ELF-1 (cell line): Measurements from ENCODE around the gene LCP1.
"Not testable (repeated sequence)": the region's sequence is repeated elsewhere in the genome, so short reads cannot be mapped to it uniquely, and the experiment has no call there.

Experiments used
- DNase-seq: peaks from one replicate; pipeline ENCODE4 v3.0.0-alpha.2; 2016; ENCODE audit warnings: low read depth, low spot score

Gene LCP1, protein sequence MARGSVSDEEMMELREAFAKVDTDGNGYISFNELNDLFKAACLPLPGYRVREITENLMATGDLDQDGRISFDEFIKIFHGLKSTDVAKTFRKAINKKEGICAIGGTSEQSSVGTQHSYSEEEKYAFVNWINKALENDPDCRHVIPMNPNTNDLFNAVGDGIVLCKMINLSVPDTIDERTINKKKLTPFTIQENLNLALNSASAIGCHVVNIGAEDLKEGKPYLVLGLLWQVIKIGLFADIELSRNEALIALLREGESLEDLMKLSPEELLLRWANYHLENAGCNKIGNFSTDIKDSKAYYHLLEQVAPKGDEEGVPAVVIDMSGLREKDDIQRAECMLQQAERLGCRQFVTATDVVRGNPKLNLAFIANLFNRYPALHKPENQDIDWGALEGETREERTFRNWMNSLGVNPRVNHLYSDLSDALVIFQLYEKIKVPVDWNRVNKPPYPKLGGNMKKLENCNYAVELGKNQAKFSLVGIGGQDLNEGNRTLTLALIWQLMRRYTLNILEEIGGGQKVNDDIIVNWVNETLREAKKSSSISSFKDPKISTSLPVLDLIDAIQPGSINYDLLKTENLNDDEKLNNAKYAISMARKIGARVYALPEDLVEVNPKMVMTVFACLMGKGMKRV

DNA sequence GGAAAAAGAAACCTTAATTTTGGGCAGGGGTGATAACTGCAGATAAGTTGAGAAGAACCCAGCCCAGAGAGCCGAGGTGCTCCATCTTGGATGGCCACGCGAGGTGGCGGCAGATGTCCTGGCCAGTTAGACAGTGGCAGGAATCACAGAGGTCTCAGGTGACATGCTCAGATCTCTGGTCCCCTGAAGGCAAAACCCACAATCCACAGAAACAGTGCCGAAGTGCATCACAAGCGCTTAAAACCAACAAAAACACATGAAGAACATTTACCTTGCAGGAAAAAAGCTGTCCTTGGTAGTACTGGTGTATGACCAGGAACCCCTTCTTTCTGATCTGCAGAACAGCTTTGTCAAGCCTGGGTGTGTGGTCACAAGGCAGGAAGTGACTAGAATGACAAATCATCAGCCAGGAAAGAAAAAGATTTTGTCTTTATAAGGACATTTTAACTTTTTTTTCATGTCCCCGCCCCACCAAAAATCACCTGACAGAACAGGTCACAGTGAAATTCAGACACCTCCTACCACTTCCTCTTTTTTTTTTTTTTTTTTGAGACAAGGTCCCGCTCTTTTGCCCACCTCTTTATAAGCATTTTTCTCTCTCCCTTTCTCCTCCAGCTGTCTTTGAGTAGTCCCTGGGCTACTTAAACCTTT lies at the start of gene LCP1:
LCP1 (minus strand) TSS at position 338 of the 651 bp plus-strand sequence. CDS start 22,515 bp downstream, outside the sequence.
- DNase-seq: peak; percentile 5

DNA sequence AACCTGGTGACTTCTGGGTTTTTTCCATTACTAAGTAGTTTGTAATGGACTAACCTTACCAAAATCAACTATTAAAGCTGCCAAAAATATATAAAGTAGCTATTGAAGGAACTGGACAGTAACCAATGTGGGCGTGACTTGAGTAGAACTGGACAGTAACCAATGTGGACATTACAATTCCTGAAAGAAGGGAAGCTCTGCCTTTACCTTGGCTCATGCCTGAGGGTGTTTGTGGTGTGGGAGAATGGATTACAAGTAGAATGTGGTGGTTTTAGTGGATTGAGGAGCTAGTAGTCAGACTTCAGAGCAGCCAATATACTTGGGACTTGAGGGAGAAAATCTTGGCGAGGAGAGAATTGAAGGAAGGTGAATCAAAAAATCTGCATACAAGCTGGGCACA lies 47.3 kb upstream of the LCP1 start:
- no peak for DNase-seq

DNA sequence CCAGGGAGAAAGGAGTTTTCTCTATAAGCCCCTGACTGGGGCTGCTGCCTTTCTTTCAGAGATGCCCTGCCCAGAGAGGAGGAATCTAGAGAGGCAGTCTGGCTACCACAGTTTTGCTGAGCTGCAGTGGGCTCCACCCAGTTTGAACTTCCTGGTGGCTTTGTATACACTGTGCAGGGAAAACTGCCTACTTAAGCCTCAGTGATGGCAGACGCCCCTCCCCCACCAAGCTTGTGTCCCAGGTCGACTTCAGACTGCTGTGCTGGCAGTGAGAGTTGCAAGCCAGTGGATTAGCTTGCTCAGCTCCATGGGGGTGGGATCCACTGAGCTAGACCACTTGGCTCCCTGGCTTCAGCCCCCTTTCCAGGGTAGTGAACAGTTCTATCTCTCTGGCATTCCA lies 38.3 kb upstream of the LCP1 start:
- DNase-seq: peak; percentile 74

DNA sequence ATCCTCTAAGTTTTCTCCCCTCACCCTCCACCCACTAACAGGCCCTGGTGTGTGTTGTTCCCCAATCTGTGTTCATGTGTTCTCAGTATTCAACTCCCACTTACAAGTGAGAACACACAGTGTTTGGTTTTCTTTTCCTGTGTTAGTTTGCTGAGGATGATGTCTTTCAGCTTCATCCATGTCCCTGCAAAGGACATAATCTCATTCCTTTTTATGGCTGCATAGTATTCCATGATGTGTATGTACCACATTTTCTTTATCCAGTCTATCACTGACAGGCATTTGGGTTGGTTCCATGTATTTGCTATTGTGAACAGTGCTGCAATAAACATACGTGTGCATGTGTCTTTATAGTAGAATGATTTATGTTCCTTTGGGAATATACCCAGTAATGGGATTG lies 32.8 kb upstream of the LCP1 start:
- DNase-seq: not testable (repeated sequence)

DNA sequence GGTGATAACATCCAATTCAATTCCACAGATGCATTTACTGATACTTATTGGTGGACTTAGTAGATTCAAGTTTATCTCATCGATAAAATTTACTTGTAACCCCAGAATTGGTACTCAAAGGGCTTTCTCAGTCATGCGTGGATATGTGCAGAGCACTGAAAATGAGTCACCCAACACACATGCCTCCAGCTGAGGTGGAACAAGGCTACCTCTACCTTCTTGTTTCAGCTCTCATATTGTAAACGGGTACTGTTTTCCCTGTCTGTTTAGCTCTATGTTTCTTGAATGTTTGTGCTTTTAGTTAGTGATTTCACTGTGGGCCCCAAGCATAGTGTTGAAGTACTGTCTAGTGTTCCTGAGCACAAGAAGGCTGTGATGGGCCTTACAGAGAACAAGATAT lies 31.3 kb upstream of the LCP1 start:
- no peak for DNase-seq

DNA sequence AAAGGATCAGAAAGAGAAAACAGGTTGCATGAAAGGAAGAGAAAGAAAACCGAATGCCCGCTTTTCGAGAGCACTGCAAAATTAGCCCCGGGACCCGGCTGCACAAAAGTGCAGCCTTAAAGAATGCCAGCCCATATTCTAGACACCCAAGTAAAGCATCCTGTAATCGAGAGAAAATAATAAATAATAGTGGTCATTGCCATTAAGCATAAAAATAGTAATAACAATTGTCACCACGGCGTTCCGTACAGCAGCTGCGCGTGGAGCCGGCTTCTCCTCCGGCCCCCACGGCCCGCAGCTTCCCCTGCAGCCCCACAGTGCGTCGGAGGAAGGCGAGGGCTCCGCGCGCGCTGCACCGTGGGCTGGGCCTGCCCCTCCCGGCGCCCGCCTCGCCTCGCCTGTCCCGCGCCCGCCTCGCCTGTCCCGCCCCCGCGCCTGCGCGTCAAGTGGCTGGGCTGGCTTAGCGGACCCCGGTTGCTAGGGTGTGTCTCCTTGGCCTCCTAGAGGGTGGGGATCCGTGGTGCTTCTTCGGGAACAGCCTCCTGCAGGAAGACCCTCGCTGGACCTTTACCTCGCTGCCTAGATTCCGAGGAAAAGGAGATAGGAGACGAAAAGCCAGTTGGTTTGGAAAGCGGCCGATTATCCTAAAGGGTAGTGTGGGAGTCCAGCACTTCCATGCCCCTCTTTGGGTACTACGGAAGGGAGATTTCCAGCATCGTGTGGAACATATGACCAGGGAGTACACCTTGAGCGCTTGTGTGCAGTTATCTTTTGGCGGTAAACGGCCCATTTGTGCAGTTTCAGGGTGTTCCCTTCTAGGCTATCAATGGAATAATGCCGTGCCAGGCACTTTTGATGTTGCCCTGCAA lies 29.7 kb upstream of the LCP1 start, which contains the start of gene LRRC63:
LRRC63 (plus strand) TSS at position 446 of the 869 bp plus-strand sequence. CDS start 1,107 bp downstream, outside the sequence.
- DNase-seq: peak; percentile 73

DNA sequence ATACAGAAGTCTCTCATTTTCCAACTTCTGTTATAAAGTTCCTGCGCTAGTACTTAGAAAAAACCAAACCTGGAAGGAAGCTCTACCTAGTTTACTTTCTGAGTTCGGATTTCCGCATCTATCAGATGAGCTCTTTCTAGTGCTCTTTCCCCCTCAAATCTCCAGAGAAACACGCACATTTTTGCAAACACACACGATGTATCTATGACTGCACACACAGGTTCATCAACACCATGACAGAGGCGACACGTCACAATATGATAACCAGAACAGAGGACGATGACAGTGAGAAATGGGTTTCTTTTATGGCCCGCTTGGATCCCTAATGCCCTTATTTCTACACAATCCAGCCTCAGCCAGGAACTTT lies 29.1 kb upstream of the LCP1 start:
- DNase-seq: no peak

DNA sequence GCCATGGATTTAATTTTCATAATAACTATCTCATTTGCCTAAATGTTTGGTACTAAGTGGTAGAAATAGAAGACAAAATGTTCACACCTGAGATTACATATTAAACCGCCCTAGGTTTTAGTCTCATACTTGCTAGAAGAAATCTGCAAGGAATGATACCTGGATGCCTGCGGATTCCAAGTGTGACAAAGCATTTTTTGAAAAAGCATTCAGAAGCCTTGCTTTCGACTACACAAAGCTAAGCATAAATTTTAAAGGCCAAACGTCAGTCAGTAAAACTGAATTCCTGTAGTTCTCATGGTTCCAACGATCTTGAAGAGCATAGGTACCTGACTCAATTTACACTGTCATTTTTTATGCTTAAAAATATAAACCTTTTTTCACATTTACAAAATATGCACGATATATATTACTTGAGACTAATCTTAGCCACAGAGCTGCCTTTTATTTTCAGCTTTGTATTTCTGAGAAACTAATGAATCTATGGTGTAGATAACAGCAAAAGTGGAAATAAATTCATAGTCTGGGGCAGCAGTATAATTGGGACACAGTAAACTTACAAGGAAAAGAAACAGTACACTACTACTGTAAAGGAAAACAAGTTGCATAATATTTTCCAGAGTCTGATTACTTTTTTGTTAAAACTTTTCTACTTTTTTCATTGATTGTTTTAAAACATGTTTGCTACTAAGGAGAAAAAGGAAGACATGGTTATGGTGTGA lies 28.5 kb upstream of the LCP1 start:
- DNase-seq: no peak

DNA sequence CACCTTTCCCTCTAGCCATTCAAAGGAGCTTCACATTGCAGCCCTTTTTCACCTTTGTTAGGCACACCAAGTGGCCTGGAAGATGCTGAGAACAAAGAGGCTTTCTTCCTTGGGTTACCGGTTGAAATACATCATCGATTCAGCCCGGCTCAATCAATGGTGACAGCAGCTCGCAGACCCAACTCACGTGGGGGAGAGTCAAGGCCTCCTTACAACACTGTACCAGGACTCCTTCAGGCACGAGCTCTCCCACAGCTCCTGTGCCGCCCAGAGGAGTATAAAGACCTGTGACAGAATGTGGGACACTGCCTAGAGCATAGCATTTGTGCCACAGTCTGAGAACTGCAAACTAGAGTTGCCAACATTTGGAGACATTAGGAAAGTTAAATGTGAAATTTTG lies 25.9 kb upstream of the LCP1 start:
- DNase-seq: no peak

DNA sequence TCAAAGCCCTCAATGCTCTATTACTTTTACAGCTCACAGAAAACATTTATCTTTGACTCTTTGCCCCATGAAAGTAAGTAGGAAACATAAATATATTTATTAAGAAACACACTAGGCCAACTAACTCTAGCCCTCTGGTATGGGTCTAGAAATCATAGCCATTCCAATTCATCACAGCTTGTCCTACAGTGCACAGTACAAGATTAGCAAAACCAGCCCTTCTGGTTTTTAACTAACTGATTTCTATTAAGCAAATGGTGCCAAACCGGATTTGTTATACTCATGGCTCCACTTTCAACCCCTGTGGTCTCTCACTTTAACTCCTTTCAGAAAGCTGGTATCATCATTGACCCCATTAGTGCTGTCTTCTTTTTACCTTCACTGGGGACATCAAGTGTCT lies 24.2 kb upstream of the LCP1 start:
- DNase-seq: no peak

DNA sequence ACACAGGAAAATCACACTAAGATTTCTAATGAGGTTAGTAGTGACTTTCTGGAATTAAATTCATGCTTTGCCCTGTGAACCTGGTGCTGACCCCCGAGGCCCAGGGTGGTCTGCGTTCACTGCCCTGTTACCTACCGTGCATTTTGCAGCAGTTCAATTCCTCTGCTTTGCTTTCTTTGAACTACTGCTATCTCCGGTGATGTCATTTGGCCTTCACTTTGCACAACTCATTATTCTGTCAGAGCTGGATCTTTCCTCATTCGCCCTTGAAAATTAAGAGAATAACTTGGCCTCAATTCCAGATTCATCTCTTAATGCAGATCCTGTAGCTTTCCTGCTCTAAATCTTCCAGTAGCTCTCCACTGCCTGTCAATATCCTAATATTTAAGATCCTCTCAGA lies 21.0 kb upstream of the LCP1 start:
- DNase-seq: no peak

DNA sequence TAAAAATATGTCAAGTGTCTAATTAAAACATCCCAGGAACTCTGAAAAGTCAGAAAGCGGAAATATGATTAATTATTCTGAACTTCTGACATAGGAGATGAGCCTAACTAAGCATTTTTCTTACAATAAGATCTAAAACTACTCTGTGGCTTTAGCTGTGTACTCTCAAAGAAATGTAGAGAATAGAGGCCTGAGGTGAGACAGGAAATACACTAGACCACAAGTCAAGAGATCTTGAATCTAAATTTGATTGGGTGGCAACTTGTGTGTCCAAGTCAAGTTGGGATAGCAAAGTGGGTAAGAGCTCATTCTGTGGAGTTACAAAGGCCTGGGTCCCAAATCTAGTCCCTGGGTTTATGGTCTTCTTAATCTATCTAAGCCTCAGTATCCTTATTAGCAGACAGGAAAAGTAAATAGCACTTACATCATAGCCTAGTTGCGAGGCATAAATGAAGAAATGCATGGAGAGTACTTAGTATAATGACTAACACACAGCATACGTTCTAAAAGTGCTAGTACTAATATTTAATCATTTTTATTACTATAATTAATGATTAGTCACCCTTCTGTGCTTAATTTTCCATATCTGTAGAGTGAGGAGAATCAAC lies 20.3 kb upstream of the LCP1 start:
- DNase-seq: no peak

DNA sequence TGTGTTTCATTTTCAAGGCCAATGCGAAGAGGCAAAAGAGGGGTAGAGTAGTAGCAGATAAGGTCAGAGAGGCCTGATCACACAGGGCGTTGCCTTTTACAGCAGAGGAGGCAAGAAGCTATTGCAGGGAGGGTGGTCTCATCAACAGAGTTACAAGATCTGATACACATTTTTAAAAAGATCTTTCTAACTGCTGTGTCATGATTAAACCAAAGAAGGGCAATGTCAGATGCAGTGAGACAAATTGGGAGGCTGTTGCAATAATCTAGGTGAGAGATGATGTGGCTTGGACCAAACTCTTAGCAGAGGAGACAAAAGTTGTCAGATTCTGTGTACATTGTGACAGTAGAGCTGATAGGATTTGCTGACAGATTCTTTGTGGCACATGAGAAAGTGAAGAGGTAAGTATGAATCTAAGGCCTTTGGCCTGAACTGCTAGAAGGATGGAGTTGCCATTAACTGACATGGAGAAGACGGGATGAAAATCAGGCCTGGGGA lies 16.8 kb upstream of the LCP1 start:
- DNase-seq: no peak

DNA sequence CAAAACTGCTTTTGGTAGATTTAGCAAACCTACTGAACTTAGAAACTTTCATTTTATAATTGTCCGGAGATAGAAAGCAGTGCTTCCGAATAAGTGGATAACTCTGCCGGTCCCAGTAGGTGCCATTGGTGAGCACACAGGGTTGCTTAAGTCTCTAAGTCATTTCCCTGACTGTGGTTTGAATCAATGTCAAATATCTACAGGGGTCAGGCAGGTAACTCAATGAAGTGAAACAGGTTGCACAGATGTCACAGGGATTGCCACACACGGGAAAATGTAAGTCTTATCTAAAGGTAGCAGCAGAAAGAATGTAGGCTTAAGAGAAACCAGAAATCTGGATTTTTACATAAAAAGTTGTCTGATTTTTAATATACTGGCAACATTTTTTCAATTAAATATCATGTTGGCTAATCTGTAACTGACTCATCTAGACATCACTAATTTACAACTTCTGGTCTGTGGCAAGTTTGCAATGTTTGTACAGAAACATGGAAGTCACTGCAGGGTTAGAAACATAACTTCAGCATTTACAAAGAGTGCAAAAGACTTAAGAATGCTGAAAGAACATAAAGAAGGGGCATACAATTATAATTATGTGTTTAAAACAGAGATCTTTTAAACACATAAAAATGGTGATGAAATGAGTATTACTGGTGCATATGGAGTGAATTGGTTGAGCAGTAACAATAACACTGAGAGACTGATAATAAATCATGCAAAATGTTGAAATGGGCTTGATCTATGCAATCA lies 15.5 kb upstream of the LCP1 start:
- no peak for DNase-seq

DNA sequence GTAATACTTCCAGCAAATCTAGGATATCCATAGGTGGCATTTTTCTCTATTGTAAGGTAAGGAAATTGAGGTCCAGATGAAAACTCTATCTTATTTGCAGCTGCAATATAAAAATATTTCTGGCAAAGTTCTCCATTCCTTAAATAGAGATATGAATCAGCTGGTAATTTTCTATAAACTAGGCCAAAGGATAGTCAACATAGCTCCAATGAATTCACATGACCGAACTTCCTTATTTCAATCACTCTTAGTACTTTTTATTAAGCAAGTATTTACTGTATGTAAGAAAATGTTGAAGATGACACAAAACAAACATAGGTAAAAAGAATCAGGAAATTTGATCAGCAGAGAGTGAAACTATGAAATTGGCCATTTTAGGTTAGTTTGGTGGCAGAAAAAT lies 13.0 kb upstream of the LCP1 start:
- DNase-seq: no peak

DNA sequence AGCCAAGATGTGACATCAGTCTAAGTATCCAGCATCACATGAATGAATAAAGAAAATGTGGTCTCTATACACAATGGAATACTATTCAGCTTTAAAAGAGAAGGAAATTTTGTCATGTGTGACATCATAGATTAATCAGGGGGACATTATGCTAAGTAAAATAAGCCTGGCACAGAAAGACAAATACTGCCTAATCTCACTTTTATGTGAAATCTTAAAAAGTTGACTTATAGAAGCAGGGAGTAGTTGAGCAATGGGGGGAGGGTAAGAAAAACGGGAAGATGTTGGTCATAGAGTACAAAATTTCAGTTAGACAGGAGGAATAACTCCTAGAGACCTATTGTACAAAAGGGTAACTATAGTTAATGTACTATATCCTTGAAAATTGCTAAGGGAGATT lies 10.4 kb upstream of the LCP1 start:
- no peak for DNase-seq

DNA sequence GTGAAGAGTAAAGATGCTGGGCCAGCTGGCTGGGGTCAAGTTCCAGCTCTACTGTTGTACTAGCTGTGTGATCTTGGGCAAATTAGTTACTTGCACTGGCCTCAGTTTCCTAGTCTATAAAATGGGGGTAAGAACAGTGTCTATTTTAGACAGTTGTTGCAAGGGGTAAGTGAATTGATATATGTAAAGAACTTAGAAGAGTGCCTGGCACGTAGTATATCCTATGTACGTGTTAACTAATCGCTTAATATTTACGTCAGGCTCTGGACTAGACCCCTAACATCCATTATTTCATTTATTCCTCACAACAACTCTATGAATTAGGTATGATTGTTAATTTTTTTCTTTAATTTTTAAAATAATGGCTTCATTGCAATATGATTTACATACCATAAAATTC lies 3.7 kb upstream of the LCP1 start:
- DNase-seq: no peak

DNA sequence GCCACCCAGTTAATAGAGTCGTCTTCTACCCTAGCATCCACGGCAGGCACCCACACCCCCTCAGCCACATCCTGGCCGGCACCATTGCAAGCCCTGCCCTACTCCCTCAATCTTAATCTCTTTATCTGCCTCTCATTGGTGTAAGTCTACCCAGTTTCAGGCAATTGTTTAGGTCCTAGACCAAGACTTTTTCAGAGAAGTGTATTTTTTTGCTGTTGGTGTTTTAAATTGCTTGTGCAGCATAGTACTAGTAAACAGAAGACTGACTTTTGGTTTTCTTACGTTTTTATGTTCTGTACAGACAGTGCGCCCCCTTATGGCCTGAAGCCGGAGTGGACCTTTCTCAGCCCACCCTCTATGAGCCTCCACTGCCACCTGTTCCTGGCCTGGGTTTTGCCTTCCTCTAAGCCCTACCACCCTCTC lies 2.3 kb upstream of the LCP1 start:
- DNase-seq: peak; percentile 78

DNA sequence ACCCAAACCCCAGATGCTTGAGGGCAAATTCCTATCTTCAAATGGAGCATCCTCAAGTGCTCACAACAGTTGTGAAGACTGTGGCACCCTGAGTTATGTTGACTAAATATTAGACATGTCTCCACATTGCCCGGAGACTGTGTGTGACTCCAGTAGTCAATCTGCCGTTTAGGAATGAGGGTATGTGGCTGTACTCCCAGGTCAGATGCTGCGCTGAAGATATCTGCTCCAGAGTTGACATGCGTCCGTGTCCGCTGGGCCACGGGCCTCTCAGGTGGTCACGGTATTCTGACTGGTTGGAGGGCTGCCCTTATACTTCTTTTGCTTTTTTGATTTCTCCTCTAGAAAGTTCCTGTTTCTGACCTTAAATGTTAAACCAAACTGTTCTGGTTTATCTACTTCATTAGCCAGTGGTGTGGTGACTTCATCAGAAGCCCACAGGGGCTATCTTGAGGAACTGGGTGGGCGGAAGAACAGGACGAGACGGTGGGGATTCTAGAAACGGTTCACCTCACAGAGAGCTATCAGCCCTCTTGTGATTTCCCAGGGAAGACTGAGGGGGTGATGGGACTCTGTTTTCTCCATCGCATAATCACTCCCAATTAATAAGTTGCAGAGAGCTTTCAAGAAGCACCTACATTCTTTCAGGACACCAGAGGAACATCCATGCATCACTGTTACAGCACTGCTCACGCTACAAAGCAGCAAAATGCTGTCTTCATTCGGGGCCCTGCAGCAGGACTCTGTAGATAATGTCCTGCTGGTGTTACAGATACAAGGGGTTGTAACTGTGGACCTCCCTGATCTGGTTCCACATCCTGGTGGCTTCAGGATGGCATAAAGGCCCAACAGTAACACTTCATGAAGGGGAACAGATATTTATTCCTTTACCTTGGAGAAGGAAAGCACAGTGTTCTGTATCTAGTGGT lies 1.3 kb upstream of the LCP1 start:
- no peak for DNase-seq
